Fibroblast of mammary gland (primary cell): ENCODE data around the gene CPLX4.
A peak's percentile ranks its signal among the peaks of the same experiment; 100 is the strongest.
"Not testable (repeated sequence)": the region's sequence is repeated elsewhere in the genome, so short reads cannot be mapped to it uniquely, and the experiment has no call there.

Experiments
- DNase-seq: peaks from one replicate; pipeline ENCODE4 v3.0.0-alpha.2; 2010; ENCODE audit warnings: low read depth
- H3K4me3 ChIP-seq: 2 replicates; pipeline ENCODE4 v1.5.1; 2011; ENCODE audit warnings: low read depth, mild to moderate bottlenecking, low read length, moderate library complexity; ENCODE audit not compliant: control insufficient read depth
- CTCF ChIP-seq: conservative IDR thresholded peaks from 2 replicates; pipeline ENCODE4 v1.5.1; 2011; ENCODE audit warnings: low read depth, low read length, inconsistent platforms; ENCODE audit not compliant: control insufficient read depth, insufficient read depth

The CPLX4 gene

GRCh38 chr18:59264651-59265245 is 53.7 kb downstream of the CPLX4 start:
- no peak for DNase-seq
- no peak overlapping the region for H3K4me3 ChIP-seq
- TF ChIP-seq CTCF = no peak

- no peak for DNase-seq
- no peak overlapping the region for H3K4me3 ChIP-seq
- TF ChIP-seq CTCF = no peak
Observed at GRCh38 chr18:59264121-59264571, 54.3 kb downstream of the CPLX4 start.

DNA sequence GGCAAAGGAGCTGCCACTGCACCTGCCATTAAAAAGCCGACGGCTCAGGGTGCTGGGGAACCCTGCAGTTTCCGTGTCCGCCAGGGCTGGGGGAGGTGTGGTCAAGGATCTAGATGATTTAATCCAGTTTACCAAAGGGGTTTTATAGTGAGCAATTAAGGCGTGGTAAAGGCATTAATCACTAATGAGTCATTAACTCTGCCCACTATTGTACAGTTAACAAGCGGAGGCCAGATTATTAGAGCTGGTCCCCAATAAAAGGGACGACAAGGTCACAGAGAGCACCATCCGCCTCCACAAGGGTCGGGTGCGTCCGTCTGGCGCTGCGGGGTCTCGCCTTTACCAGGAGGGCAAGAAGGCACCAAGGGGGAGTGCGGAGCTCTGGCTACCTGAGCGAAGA is 54.8 kb downstream of the CPLX4 start:
- no peak overlapping the region for H3K4me3 ChIP-seq
- no peak for TF ChIP-seq CTCF
- DNase-seq = peak; percentile 15

DNA sequence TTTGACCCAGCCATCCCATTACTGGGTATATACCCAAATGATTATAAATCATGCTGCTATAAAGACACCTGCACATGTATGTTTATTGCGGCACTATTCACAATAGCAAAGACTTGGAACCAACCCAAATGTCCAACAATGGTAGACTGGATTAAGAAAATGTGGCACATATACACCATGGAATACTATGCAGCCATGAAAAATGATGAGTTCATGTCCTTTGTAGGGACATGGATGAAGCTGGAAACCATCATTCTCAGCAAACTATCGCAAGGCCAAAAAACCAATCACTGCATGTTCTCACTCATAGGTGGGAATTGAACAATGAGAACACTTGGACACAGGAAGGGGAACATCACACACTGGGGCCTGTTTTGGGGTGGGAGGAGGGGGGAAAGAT is 56.2 kb downstream of the CPLX4 start:
- DNase-seq, H3K4me3 ChIP-seq: not testable (repeated sequence)

GRCh38 chr18:59261842-59262241 is 56.6 kb downstream of the CPLX4 start:
- not testable (repeated sequence) for H3K4me3 ChIP-seq, DNase-seq

DNA sequence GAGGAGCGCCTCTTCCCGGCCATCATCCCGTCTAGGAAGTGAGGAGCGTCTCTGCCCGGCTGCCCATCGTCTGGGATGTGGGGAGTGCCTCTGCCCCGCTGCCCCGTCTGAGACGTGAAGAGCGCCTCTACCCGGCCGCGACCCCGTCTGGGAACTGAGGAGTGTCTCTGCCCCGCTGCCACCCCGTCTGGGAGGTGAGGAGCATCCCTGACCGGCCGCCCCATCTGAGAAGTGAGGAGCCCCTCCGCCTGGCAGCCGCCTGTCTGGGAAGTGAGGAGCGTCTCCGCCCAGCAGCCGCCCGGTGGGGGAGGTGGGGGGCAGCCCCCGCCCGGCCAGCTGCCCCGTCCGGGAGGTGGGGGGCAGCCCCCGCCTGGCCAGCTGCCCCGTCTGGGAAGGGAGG is 63.0 kb downstream of the CPLX4 start:
- not testable (repeated sequence) for DNase-seq

DNA sequence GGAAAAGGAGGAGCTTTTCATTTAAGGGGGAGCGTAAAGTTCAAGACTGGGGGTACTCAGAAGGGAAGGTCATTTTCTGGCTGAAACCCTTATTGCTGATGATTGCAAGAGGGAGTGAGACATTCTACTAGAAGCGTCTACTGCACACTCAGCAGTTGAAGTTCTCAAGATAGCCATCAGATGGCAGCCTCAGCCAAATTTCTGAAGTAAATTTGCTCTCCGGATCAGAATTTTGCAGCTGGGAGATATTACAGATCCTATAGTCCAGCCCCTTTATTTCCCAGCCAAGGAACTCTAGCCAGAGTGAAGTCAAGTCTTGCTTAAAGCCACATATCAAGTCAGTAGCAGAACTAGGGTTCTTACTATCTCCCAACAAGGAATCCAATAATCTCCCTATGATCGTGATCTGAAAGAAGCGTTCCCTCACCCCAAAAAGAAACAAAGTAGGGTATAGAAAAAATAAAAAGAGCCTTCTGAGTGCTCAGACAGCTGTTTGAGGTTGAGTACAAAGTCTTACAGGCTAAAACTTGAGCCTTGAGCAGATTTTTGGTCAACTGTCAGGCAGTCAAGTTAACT is 69.2 kb downstream of the CPLX4 start:
- DNase-seq = peak; percentile 85
- no peak overlapping the region for H3K4me3 ChIP-seq
- peak; percentile 80 for TF ChIP-seq CTCF

More for the DNA sequence above, 63.0 kb downstream of the CPLX4 start:
- not testable (repeated sequence) for H3K4me3 ChIP-seq

- TF ChIP-seq CTCF = no peak
- no peak for DNase-seq
- H3K4me3 ChIP-seq = no peak overlapping the region
Observed at GRCh38 chr18:59246796-59247195, 71.7 kb downstream of the CPLX4 start.
